RWPE2 (cell line): Measurements from ENCODE around the gene TFAP2A.
A peak's percentile ranks its signal among the peaks of the same experiment; 100 is the strongest.

Source experiments
- ATAC-seq: fragments of 200-7000 bp; cut with Tn5 transposase; 3 replicates; pipeline ENCODE4 v1.9.1; 2021; ENCODE audit warnings: low read depth
- DNase-seq: peaks from one replicate; pipeline ENCODE4 v3.0.0-alpha.2; 2020; ENCODE audit warnings: low spot score
- H3K27ac ChIP-seq: fragments of 450-650 bp; 2 replicates; pipeline ENCODE4 v1.5.1; 2017; ENCODE audit warnings: mild to moderate bottlenecking; ENCODE audit not compliant: poor library complexity, severe bottlenecking
- H3K27me3 ChIP-seq: fragments of 250-450 bp; sonication (Bioruptor Pico); 2 replicates; pipeline ENCODE4 v1.5.1; 2021; ENCODE audit warnings: mild to moderate bottlenecking, moderate library complexity; ENCODE audit not compliant: insufficient read depth, poor library complexity, severe bottlenecking
- H3K36me3 ChIP-seq: fragments of 250-450 bp; sonication (Bioruptor Pico); 2 replicates; pipeline ENCODE4 v1.5.1; 2020; ENCODE audit warnings: low read depth, mild to moderate bottlenecking, moderate library complexity
- H3K4me1 ChIP-seq: fragments of 250-450 bp; sonication (Bioruptor Pico); 2 replicates; pipeline ENCODE4 v1.5.1; 2021; ENCODE audit warnings: mild to moderate bottlenecking, moderate library complexity; ENCODE audit not compliant: insufficient read depth, poor library complexity, severe bottlenecking
- H3K4me3 ChIP-seq: fragments of 250-450 bp; sonication (Bioruptor Pico); 2 replicates; pipeline ENCODE4 v1.5.1; 2021; ENCODE audit warnings: mild to moderate bottlenecking, moderate library complexity; ENCODE audit not compliant: severe bottlenecking
- H3K9me3 ChIP-seq: fragments of 250-450 bp; sonication (Bioruptor Pico); 2 replicates; pipeline ENCODE4 v1.5.1; 2021; ENCODE audit warnings: mild to moderate bottlenecking, moderate library complexity; ENCODE audit not compliant: severe bottlenecking
- CTCF ChIP-seq: fragments of 450-650 bp; IDR thresholded peaks from one replicate; pipeline ENCODE4 v1.5.1; 2017; ENCODE audit warnings: mild to moderate bottlenecking, moderate library complexity; ENCODE audit not compliant: poor library complexity, severe bottlenecking

TFAP2A gene

GRCh38 chr6:10395171-10395703 lies 19.6 kb downstream of the TFAP2A start:
- no peak overlapping the region for H3K4me3 ChIP-seq
- H3K27ac ChIP-seq, result peak overlapping the region; percentile 15
- peak; percentile 47 for ATAC-seq
- no peaks in the 10 kb centered on the region for H3K27me3 ChIP-seq
- H3K36me3 ChIP-seq, result peaks cover 32% of the 10 kb centered on the region
- no peak for DNase-seq
- no peaks in the 10 kb centered on the region for H3K9me3 ChIP-seq
- no peak for TF ChIP-seq CTCF
- peaks cover 8% of the 10 kb centered on the region for H3K4me1 ChIP-seq

- ATAC-seq, result no peak
- H3K36me3 ChIP-seq, result peaks cover 16% of the 10 kb centered on the region
- H3K27me3 ChIP-seq, result no peaks in the 10 kb centered on the region
- no peaks in the 10 kb centered on the region for H3K9me3 ChIP-seq
- DNase-seq, result no peak
- TF ChIP-seq CTCF, result no peak
- H3K4me1 ChIP-seq, result no peaks in the 10 kb centered on the region
- H3K4me3 ChIP-seq, result no peak overlapping the region
- no peak overlapping the region for H3K27ac ChIP-seq
Measured at GRCh38 chr6:10393544-10394225, 21.2 kb downstream of the TFAP2A start.

GRCh38 chr6:10391799-10392198 lies 23.1 kb downstream of the TFAP2A start:
- no peak overlapping the region for H3K4me3 ChIP-seq
- H3K4me1 ChIP-seq, result no peaks in the 10 kb centered on the region
- H3K9me3 ChIP-seq, result no peaks in the 10 kb centered on the region
- H3K27me3 ChIP-seq, result no peaks in the 10 kb centered on the region
- no peak for ATAC-seq
- no peak for DNase-seq
- no peak for TF ChIP-seq CTCF
- H3K36me3 ChIP-seq, result peaks cover 2% of the 10 kb centered on the region
- H3K27ac ChIP-seq, result no peak overlapping the region

DNA sequence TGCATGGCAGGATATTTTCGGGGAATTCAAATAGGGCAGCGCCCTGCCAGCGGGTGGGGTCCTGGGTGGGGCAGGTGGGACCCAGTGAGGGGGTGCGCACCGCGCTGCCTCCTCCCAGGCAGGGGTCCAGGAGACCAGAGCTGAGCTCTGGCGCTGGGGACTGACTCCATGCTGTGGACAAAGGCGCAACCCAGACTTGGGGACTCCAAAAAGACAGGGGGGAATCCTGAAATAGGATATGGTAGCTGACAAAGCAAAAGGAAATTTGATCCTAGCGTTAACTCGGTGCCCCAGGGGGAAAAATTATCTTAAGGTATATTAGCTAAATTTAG lies 23.6 kb downstream of the TFAP2A start:
- no peak for TF ChIP-seq CTCF
- Histone ChIP-seq H3K36me3 (no peaks in the 10 kb centered on the region), H3K27me3 (no peaks in the 10 kb centered on the region), H3K27ac (no peak overlapping the region), H3K4me1 (no peaks in the 10 kb centered on the region), H3K9me3 (no peaks in the 10 kb centered on the region), H3K4me3 (no peak overlapping the region)
- ATAC-seq, result no peak
- no peak for DNase-seq
